Astrocyte (in vitro differentiated cells and primary cell): ENCODE measurements around the gene NR3C1. TPM values are rescaled to one million over a fixed set of nuclear protein-coding genes. Genes with fewer than 3 reads are reported as not detected.

Experiments used
- DNase-seq: peaks from one replicate; pipeline ENCODE4 v3.0.0-alpha.2; 2010; ENCODE audit warnings: low read depth
- FAIRE-seq: peaks from 2 replicates; lab custom pipeline; 2011; peaks lifted over from hg19 to GRCh38; lab: Jason Lieb, UNC
- H2AFZ ChIP-seq: 2 replicates; pipeline ENCODE4 v1.6.0; 2012; ENCODE audit warnings: low read depth, low read length, inconsistent platforms
- H3K27ac ChIP-seq: 2 replicates; pipeline ENCODE4 v1.5.1; 2011; ENCODE audit warnings: low read depth, low read length, inconsistent platforms
- H3K27me3 ChIP-seq: 2 replicates; pipeline ENCODE4 v1.6.0; 2011; ENCODE audit warnings: low read length, inconsistent platforms; ENCODE audit not compliant: insufficient read depth
- H3K36me3 ChIP-seq: 2 replicates; pipeline ENCODE4 v1.5.1; 2011; ENCODE audit warnings: low read length, inconsistent platforms; ENCODE audit not compliant: insufficient read depth
- H3K4me1 ChIP-seq: 2 replicates; pipeline ENCODE4 v1.5.1; 2011; ENCODE audit warnings: low read length, inconsistent platforms; ENCODE audit not compliant: insufficient read depth
- H3K4me2 ChIP-seq: 2 replicates; pipeline ENCODE4 v1.6.0; 2012; ENCODE audit warnings: low read length, inconsistent platforms
- H3K4me3 ChIP-seq: 2 replicates; pipeline ENCODE4 v1.5.1; 2011; ENCODE audit warnings: low read depth, mild to moderate bottlenecking, low read length, inconsistent platforms; ENCODE audit not compliant: insufficient read depth
- H3K79me2 ChIP-seq: 2 replicates; pipeline ENCODE4 v1.6.0; 2012; ENCODE audit warnings: mild to moderate bottlenecking, low read length, inconsistent platforms; ENCODE audit not compliant: insufficient read depth
- H3K9ac ChIP-seq: 2 replicates; pipeline ENCODE4 v1.6.0; 2012; ENCODE audit warnings: mild to moderate bottlenecking, low read length, inconsistent platforms
- H3K9me3 ChIP-seq: 2 replicates; pipeline ENCODE4 v1.5.1; 2012; ENCODE audit warnings: low read depth, mild to moderate bottlenecking, low read length, inconsistent platforms; ENCODE audit not compliant: insufficient read depth
- H4K20me1 ChIP-seq: 2 replicates; pipeline ENCODE4 v1.6.0; 2012; ENCODE audit warnings: low read length, inconsistent platforms; ENCODE audit not compliant: insufficient read depth
- H3K27ac Mint-ChIP-seq: one replicate; pipeline ENCODE4 v1.8.0; 2021; ENCODE audit warnings: mild to moderate bottlenecking, mixed read lengths; ENCODE audit not compliant: unreplicated experiment
- H3K27me3 Mint-ChIP-seq: one replicate; pipeline ENCODE4 v1.8.0; 2021; ENCODE audit warnings: low read depth, mixed read lengths; ENCODE audit not compliant: unreplicated experiment
- H3K36me3 Mint-ChIP-seq: one replicate; pipeline ENCODE4 v1.8.0; 2021; ENCODE audit warnings: low read depth, mixed read lengths; ENCODE audit not compliant: unreplicated experiment
- H3K4me1 Mint-ChIP-seq: one replicate; pipeline ENCODE4 v1.8.0; 2021; ENCODE audit warnings: low read depth, mixed read lengths; ENCODE audit not compliant: unreplicated experiment
- H3K4me3 Mint-ChIP-seq: one replicate; pipeline ENCODE4 v1.8.0; 2021; ENCODE audit warnings: mild to moderate bottlenecking, moderate library complexity, mixed read lengths; ENCODE audit not compliant: unreplicated experiment
- H3K9me3 Mint-ChIP-seq: one replicate; pipeline ENCODE4 v1.8.0; 2021; ENCODE audit warnings: mild to moderate bottlenecking, mixed read lengths; ENCODE audit not compliant: unreplicated experiment
- EZH2 ChIP-seq: IDR thresholded peaks from 2 replicates; pipeline ENCODE4 v1.6.1; 2012; ENCODE audit warnings: mild to moderate bottlenecking, low read length, inconsistent platforms; ENCODE audit not compliant: insufficient read depth
- total RNA-seq: library from RNA; stranded (reverse); gene quantifications from 2 replicates; pipeline ENCODE4 v1.2.1, GENCODE V29; 2021
- TF ChIP-seq, protein P1 (sequence below): IDR thresholded peaks from 2 replicates; pipeline ENCODE4 v1.5.1; 2011; ENCODE audit warnings: low read depth, mild to moderate bottlenecking, inconsistent platforms, low read length, moderate library complexity; ENCODE audit not compliant: insufficient read depth

NR3C1 gene
- total RNA-seq, 1 donor from 2014 or later, result 35.4 TPM

DNA sequence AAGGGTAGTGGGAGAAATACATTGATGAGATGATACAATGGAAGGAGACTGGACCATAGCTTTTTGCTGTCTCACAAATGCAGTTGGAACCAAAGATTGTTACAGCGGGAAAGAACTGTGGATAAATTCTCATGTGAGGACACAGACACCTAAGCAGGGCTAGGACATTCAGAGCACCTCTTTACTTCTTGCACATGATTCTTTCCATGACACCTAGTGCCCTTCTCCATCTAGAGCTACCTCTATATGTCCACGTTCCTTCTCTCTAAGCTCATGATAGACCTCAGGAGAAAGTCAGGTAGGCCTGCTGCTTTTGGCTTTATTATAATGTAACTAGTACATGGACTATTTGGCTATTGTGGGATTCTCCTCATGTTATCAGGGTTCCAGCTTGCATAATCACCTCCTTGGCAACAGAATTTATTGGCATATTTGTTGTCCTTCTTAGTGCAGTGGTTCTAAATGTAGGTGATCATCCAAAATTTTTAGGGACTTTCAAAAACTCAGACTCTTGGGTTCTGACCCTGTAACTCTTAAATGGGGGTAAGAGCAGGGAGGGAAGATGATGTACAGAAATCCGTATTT lies 27.2 kb downstream of the NR3C1 start:
- no peak overlapping the region for H3K4me3 Mint-ChIP-seq
- H3K4me2 ChIP-seq, result peak overlapping the region; percentile 20

DNA sequence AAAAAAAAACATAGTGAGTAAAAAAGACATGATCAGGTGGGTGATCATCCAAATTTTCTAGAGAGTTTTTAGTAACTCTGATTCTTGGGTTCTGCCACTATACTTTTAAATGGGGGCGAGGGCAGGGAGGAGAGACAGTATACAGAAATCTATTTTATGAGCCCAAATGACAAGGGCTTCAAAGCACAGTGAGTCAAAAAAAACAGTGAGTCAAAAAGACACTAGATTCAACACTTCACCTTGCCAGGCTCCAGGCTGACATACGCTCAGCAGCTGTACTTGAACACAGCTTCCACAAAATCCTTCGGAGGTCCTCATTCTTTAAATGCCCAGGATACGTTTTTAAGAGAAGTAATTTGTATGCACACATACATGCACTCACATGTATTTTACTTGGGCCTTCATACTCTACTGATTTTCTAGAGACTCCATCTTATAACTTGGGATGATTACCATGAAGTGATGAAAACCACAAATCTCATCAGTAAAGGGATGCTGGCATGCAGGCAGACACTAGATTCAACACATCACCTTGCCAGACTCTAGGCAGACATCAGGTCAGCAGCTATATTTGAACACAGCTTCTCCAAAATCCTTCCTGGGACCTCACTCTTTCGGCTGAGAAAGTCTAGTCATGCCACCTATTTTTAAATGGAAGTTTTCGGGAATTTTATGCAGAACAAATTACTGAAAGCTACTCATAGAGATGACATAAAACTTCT lies 28.8 kb downstream of the NR3C1 start:
- no peak for DNase-seq
- Mint-ChIP-seq H3K27ac (no peak overlapping the region), H3K27me3 (no peaks in the 10 kb centered on the region), H3K9me3 (no peaks in the 10 kb centered on the region), H3K36me3 (no peaks in the 10 kb centered on the region), H3K4me1 (peaks cover 27% of the 10 kb centered on the region), H3K4me3 (no peak overlapping the region)
- FAIRE-seq, result no peak
- Histone ChIP-seq H3K27ac (no peak overlapping the region), H3K9me3 (no peaks in the 10 kb centered on the region), H3K79me2 (peaks cover 98% of the 10 kb centered on the region), H3K4me1 (peaks cover 16% of the 10 kb centered on the region), H2AFZ (no peak overlapping the region), H3K36me3 (no peaks in the 10 kb centered on the region), H3K4me3 (no peak overlapping the region), H4K20me1 (peaks cover 58% of the 10 kb centered on the region), H3K27me3 (no peaks in the 10 kb centered on the region), H3K9ac (no peak overlapping the region), H3K4me2 (no peak overlapping the region)
- TF ChIP-seq, protein P1, sequence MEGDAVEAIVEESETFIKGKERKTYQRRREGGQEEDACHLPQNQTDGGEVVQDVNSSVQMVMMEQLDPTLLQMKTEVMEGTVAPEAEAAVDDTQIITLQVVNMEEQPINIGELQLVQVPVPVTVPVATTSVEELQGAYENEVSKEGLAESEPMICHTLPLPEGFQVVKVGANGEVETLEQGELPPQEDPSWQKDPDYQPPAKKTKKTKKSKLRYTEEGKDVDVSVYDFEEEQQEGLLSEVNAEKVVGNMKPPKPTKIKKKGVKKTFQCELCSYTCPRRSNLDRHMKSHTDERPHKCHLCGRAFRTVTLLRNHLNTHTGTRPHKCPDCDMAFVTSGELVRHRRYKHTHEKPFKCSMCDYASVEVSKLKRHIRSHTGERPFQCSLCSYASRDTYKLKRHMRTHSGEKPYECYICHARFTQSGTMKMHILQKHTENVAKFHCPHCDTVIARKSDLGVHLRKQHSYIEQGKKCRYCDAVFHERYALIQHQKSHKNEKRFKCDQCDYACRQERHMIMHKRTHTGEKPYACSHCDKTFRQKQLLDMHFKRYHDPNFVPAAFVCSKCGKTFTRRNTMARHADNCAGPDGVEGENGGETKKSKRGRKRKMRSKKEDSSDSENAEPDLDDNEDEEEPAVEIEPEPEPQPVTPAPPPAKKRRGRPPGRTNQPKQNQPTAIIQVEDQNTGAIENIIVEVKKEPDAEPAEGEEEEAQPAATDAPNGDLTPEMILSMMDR, result no peak
- no peak for TF ChIP-seq EZH2

More for the DNA sequence above, 27.2 kb downstream of the NR3C1 start:
- Mint-ChIP-seq H3K27ac (peak overlapping the region; percentile 88), H3K9me3 (no peaks in the 10 kb centered on the region), H3K36me3 (no peaks in the 10 kb centered on the region), H3K4me1 (peaks cover 27% of the 10 kb centered on the region), H3K27me3 (no peaks in the 10 kb centered on the region)
- H3K4me1 ChIP-seq, result peaks cover 16% of the 10 kb centered on the region
- DNase-seq (no peak), FAIRE-seq (no peak)
- H3K79me2 ChIP-seq, result peaks cover 98% of the 10 kb centered on the region
- H3K4me3 ChIP-seq, result no peak overlapping the region
- H2AFZ ChIP-seq, result no peak overlapping the region
- H3K9me3 ChIP-seq, result no peaks in the 10 kb centered on the region
- TF ChIP-seq, protein P1, result no peak
- TF ChIP-seq EZH2, result no peak
- peak overlapping the region; percentile 8 for H3K27ac ChIP-seq
- peaks cover 62% of the 10 kb centered on the region for H4K20me1 ChIP-seq
- H3K27me3 ChIP-seq, result no peaks in the 10 kb centered on the region
- no peaks in the 10 kb centered on the region for H3K36me3 ChIP-seq
- no peak overlapping the region for H3K9ac ChIP-seq

DNA sequence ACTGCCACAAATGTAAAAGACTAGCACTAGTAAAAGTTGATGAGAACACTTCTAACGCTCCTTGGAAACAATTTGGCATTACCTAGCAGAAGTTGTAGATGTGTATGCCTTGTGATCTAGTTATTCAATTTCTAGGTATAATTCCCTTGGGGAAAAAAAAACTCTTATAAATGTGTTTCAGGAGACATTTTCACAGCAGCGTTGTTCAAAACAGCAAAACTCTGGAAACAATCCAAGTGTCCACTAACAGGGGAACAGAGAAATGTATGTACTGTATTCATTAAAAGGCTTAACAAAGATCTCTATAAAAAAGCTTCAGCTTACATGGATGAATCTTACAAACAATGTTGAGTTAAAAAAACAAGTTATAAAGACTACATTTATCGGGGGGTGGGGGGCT lies 30.4 kb downstream of the NR3C1 start:
- FAIRE-seq (no peak), DNase-seq (no peak)
- no peak overlapping the region for H2AFZ ChIP-seq
- Mint-ChIP-seq H3K9me3 (no peaks in the 10 kb centered on the region), H3K4me3 (no peak overlapping the region), H3K4me1 (peaks cover 25% of the 10 kb centered on the region), H3K27me3 (no peaks in the 10 kb centered on the region), H3K27ac (no peak overlapping the region), H3K36me3 (no peaks in the 10 kb centered on the region)
- peaks cover 55% of the 10 kb centered on the region for H4K20me1 ChIP-seq
- peaks cover 16% of the 10 kb centered on the region for H3K4me1 ChIP-seq
- no peaks in the 10 kb centered on the region for H3K27me3 ChIP-seq
- no peak for TF ChIP-seq EZH2
- TF ChIP-seq, protein P1, result no peak
- no peaks in the 10 kb centered on the region for H3K36me3 ChIP-seq
- H3K9ac ChIP-seq, result no peak overlapping the region
- no peak overlapping the region for H3K4me3 ChIP-seq
- no peak overlapping the region for H3K27ac ChIP-seq
- H3K9me3 ChIP-seq, result no peaks in the 10 kb centered on the region
- peaks cover 98% of the 10 kb centered on the region for H3K79me2 ChIP-seq
- H3K4me2 ChIP-seq, result no peak overlapping the region
